ENCODE results near the gene TBX5.

The TBX5 gene

DNA sequence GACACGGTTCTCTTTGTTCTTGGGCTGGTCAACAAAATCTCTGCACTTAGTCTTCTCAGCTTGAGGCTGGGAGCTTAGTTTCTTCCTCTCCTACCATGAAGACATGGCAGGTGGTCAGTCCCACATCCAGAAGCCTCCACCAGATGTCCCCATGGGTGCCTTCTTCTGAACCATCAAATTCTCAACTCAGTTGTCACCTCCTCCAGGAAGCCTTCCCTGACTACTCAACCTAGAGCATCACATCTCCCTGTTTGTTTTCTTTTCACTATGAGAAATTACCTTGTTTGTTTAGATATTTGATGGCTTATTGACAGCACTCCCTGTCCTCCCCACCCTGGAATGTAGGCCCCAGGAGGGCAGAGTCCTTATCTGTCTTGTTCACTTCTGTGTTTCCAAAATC is 84.4 kb downstream of the TBX5 start:
- DNase-seq: no peak
- H3K4me1 Mint-ChIP-seq: peaks cover 5% of the 10 kb centered on the region
- no peaks in the 10 kb centered on the region for H3K36me3 Mint-ChIP-seq (ENCODE audit: low read depth)
- no peaks in the 10 kb centered on the region for H3K9me3 Mint-ChIP-seq
- H3K4me3 Mint-ChIP-seq: no peak overlapping the region
- H3K27ac Mint-ChIP-seq: no peak overlapping the region
- peaks cover 73% of the 10 kb centered on the region for H3K27me3 Mint-ChIP-seq (ENCODE audit: low read depth, poor library complexity)
- TF ChIP-seq, protein P1, sequence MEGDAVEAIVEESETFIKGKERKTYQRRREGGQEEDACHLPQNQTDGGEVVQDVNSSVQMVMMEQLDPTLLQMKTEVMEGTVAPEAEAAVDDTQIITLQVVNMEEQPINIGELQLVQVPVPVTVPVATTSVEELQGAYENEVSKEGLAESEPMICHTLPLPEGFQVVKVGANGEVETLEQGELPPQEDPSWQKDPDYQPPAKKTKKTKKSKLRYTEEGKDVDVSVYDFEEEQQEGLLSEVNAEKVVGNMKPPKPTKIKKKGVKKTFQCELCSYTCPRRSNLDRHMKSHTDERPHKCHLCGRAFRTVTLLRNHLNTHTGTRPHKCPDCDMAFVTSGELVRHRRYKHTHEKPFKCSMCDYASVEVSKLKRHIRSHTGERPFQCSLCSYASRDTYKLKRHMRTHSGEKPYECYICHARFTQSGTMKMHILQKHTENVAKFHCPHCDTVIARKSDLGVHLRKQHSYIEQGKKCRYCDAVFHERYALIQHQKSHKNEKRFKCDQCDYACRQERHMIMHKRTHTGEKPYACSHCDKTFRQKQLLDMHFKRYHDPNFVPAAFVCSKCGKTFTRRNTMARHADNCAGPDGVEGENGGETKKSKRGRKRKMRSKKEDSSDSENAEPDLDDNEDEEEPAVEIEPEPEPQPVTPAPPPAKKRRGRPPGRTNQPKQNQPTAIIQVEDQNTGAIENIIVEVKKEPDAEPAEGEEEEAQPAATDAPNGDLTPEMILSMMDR (IDR thresholded peaks at IDR 0.05): no peak

DNA sequence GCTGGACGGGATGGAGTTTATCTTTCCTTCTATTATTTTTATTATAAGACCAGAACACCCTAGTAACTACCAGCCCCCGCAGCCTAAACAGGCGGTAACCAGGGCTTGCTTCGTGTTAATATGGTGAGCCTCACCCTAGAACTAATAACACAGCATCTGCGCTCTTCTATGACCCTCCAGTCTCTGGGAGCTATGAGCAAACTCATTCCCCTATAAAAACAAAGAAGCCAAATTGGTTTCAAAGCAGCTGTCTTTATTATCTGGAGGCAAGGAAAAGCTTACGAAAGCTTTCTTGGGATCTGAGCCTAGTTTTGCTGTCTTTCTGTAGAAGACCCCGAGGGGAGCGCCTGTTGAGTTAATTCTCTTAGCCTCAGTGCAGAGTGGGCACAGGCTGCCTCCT is 85.0 kb downstream of the TBX5 start:
- H3K27ac Mint-ChIP-seq: no peak overlapping the region
- TF ChIP-seq, protein P1 (IDR thresholded peaks at IDR 0.05): no peak
- H3K4me1 Mint-ChIP-seq: peaks cover 5% of the 10 kb centered on the region
- no peak overlapping the region for H3K4me3 Mint-ChIP-seq
- DNase-seq: no peak
- H3K9me3 Mint-ChIP-seq: no peaks in the 10 kb centered on the region
- H3K36me3 Mint-ChIP-seq (ENCODE audit: low read depth): no peaks in the 10 kb centered on the region
- peaks cover 67% of the 10 kb centered on the region for H3K27me3 Mint-ChIP-seq (ENCODE audit: low read depth, poor library complexity)

DNA sequence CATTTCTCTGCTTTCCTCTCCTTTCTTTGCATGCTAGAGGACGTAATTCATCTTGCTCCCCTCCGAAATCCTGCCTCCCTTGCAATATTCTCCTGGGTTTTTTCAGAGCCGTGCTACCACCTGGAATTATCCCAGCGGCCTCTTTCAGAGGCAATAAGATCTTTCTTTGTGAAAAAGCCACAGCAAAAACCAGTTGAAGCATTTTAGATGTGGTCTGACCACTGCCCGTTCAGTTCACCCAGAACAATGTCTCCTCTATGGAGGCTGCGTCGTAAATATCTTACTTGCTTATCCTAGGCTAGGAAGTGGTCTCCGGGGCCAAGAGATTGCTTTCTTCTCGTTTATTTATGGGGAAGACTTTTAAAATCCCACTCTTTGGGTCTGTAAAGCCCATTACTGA is 85.8 kb downstream of the TBX5 start:
- Mint-ChIP-seq H3K4me3 (no peak overlapping the region), H3K9me3 (no peaks in the 10 kb centered on the region), H3K4me1 (peaks cover 5% of the 10 kb centered on the region), H3K36me3 (ENCODE audit: low read depth) (no peaks in the 10 kb centered on the region), H3K27me3 (ENCODE audit: low read depth, poor library complexity) (peaks cover 59% of the 10 kb centered on the region), H3K27ac (no peak overlapping the region)
- no peak for DNase-seq
- TF ChIP-seq, protein P1 (IDR thresholded peaks at IDR 0.05): no peak

DNA sequence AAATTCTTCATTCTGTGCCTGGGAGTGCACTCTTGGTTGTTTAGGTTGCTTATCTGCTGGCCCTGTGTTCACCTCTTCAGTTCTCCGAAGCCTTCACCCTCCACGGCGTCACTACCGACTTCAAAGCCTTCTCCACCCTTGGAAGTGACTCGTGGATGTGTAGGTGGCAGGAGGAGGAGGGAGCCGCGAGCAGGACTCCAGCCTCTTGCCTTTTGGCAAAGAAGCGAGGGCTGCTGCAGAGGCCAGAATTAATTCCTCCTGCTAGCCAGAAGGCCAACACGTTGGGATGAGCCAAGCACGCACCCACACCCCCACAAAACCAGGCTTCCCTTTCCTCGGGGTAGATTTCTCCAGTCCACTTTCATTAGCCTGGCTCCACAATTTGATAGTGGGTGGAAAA is 86.5 kb downstream of the TBX5 start:
- H3K4me1 Mint-ChIP-seq: peaks cover 5% of the 10 kb centered on the region
- H3K27ac Mint-ChIP-seq: no peak overlapping the region
- peaks cover 53% of the 10 kb centered on the region for H3K27me3 Mint-ChIP-seq (ENCODE audit: low read depth, poor library complexity)
- no peaks in the 10 kb centered on the region for H3K9me3 Mint-ChIP-seq
- DNase-seq: no peak
- TF ChIP-seq, protein P1 (IDR thresholded peaks at IDR 0.05): no peak
- H3K4me3 Mint-ChIP-seq: no peak overlapping the region
- no peaks in the 10 kb centered on the region for H3K36me3 Mint-ChIP-seq (ENCODE audit: low read depth)

DNA sequence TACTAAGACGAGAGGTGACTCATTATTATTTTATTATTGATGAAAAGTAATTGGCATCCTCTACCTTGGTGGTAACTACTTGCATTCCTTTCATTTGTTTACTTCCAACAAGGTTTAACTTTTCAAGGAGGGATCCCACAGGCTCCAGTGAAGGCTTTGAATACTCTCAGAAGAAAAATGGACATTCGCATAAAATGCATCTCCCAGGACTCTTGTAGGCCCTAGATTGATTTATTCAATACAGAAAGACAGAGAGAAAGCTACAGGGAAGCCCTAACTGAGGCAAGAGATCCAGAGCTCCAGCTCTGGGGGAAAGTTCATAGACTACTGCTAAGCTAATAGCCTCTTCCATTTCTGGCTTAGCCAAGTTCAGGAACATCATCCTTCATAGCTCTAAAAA is 87.0 kb downstream of the TBX5 start:
- TF ChIP-seq, protein P1 (IDR thresholded peaks at IDR 0.05): no peak
- no peak for DNase-seq
- Mint-ChIP-seq H3K4me1 (peaks cover 5% of the 10 kb centered on the region), H3K27ac (no peak overlapping the region), H3K36me3 (ENCODE audit: low read depth) (no peaks in the 10 kb centered on the region), H3K27me3 (ENCODE audit: low read depth, poor library complexity) (peaks cover 49% of the 10 kb centered on the region), H3K4me3 (no peak overlapping the region), H3K9me3 (no peaks in the 10 kb centered on the region)

DNA sequence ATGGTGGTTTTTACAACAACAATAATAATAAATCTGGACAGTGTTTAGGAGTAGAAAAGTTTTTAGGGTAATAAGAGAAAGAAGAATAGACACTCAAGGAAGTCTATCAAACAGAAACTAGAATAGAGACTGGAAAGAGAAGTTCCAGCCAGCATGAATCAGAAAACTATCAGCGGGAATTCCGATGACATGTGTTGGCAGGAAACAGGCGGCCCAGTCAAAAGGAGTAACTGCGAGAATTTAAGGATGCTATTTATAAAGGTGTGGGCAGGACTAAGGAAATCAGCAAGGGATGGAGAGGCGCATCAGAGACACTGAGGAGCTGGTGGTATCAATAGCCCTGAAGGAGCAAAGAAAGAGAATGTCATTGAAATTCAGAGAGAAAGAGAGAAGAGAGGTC is 89.9 kb downstream of the TBX5 start:
- no peaks in the 10 kb centered on the region for H3K36me3 Mint-ChIP-seq (ENCODE audit: low read depth)
- H3K27ac Mint-ChIP-seq: no peak overlapping the region
- no peak for DNase-seq
- H3K27me3 Mint-ChIP-seq (ENCODE audit: low read depth, poor library complexity): peaks cover 52% of the 10 kb centered on the region
- H3K9me3 Mint-ChIP-seq: no peaks in the 10 kb centered on the region
- TF ChIP-seq, protein P1 (IDR thresholded peaks at IDR 0.05): no peak
- peaks cover 5% of the 10 kb centered on the region for H3K4me1 Mint-ChIP-seq
- no peak overlapping the region for H3K4me3 Mint-ChIP-seq
